Measurements from ENCODE around the gene CDR2.

- no peak for TF ChIP-seq CTCF (IDR thresholded peaks at IDR 0.05; ENCODE audit: insufficient read depth, low read length, poor library complexity, severe bottlenecking)
- no peak for TF ChIP-seq EZH2phosphoT487 (conservative IDR thresholded peaks at IDR 0.05; ENCODE audit: low read length)
These were observed 37.4 kb downstream of the CDR2 start for GRCh38 chr16:22337045-22337444.
